LNCAP (cell line): ENCODE results near the gene DPYD.

Experiments used
- TF ChIP-seq, protein P1 (sequence below): fragments of 450-650 bp; IDR thresholded peaks from 2 replicates; pipeline ENCODE4 v1.5.1; 2017; ENCODE audit warnings: mild to moderate bottlenecking

The DPYD gene

DNA sequence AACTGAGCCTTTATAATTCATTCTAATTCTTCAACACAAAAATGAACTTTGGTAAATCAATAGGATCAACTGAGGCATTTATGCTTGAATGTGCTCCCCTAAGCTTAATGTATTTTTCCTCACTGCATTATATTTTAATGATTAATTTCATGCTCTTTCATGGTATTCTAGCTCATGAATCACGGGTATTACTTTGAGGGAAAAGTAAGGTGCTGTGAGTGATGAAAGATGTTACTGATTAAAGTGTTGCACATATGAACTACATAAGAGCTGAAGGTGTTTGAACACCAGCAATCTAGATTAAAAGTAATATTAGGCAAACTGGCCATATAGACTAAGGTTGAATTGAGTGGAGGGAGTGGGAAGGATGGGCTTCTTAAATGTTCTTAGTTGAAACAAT lies 1.9 kb downstream of the DPYD start:
- TF ChIP-seq, protein P1, sequence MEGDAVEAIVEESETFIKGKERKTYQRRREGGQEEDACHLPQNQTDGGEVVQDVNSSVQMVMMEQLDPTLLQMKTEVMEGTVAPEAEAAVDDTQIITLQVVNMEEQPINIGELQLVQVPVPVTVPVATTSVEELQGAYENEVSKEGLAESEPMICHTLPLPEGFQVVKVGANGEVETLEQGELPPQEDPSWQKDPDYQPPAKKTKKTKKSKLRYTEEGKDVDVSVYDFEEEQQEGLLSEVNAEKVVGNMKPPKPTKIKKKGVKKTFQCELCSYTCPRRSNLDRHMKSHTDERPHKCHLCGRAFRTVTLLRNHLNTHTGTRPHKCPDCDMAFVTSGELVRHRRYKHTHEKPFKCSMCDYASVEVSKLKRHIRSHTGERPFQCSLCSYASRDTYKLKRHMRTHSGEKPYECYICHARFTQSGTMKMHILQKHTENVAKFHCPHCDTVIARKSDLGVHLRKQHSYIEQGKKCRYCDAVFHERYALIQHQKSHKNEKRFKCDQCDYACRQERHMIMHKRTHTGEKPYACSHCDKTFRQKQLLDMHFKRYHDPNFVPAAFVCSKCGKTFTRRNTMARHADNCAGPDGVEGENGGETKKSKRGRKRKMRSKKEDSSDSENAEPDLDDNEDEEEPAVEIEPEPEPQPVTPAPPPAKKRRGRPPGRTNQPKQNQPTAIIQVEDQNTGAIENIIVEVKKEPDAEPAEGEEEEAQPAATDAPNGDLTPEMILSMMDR = no peak

DNA sequence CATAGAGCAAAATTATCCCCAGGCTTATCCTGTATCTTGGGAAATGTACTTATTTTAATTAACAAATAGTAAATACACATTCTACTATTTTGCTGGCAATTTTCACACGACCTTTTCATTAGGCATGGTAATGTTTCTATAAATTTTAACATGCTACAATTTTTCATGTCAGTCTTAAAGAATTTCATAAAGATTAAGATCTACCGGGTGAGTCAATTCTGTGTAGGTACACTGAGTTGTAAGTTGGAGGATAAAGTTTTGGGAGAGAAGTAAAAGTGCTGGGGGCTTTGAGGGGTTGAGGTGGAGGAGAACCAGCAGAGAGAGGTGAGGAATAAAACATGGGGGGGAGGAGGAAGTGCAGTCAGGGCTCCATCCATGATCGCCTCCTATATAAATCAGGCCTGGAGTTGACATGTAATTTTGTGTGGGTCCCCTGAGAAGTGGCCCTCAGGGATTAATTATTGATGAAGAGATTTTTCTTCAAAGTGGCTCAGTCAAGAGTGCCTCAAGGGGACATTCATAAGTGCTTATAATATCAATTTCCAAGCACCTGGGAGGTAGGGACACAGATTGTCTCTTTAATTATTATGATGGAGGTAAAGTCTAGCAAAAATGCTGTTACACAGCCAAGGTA lies 7.2 kb downstream of the DPYD start:
- TF ChIP-seq, protein P1 = no peak

DNA sequence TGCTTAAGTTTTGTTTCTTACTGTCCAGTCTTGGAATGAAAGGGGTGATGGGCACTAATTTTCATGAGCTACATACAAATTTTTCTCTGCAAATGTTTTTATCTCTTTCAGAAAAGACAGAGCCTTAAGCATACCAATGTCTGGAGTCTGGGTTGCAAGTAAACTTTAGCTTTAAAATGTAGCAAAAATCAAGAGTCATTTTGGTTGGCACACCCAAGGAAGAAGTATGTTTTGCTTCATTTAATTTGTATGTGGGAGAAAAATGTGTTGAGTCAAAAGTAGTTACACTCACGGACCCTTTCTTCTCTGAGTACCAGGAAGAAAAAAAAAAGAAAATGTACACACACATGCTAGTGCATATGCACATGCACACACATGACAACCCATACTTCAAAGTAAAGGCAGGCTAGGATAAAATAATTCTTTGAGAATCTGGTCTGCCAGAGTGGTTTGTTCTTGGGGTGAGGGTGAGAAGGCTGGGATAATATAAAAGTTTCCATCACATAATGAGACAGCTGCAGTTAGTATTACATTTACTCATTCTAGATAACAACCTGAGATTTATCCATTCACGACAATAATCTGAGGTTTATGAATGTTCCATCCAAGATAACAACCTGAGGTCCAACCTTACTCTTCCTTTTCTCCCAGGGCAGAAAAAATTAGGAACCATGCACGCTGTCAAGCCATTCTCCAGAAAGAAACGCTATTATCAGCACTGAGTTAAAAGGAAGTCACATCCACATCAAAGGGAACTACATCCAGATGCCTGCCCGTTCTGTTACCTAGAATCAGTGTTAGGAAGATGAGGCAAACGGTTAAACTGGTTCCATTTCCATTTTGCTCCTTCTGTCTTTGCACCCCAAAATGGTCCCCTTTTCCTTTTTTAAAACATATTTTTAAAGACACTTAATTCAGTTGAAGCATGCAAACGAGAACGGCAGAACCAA lies 9.3 kb downstream of the DPYD start:
- TF ChIP-seq, protein P1 = no peak

DNA sequence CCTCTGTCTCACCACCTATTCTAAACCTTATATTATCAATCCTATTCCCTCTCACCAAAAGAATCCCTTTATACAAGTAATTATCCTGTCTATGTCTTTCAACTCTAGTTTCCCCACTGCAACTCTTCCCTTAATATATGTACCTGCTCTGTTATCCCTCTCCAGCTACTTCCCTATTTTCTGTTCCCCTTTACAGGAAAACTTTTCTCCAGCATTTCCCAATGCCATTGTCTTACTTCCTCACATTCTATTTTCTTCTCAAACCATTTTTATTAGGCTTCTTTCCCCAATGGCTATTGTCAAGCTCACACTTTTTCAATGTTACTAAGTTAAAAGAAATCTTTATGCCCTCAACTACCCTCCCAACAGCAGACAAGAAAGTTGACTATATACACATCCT lies 11.6 kb downstream of the DPYD start:
- TF ChIP-seq, protein P1 = no peak

DNA sequence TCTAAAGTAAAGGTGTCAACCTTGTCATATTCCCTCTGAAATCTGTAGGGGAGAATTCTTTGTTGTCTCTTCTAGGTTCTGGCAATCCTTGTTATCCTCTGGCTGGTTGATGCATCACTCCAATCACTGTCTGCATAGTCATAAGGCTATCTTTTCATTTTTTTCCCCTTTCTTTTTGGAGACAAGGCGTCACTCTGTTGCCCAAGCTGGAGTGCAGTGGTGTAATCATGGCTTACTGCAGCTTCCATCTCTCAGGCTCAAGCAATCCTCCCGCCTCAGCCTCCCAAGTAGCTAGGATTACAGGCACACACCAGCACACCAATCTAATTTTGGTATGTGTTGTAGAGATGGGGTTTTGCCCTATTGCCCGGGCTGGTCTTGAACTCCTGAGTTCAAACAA lies 12.9 kb downstream of the DPYD start:
- TF ChIP-seq, protein P1 = no peak

DNA sequence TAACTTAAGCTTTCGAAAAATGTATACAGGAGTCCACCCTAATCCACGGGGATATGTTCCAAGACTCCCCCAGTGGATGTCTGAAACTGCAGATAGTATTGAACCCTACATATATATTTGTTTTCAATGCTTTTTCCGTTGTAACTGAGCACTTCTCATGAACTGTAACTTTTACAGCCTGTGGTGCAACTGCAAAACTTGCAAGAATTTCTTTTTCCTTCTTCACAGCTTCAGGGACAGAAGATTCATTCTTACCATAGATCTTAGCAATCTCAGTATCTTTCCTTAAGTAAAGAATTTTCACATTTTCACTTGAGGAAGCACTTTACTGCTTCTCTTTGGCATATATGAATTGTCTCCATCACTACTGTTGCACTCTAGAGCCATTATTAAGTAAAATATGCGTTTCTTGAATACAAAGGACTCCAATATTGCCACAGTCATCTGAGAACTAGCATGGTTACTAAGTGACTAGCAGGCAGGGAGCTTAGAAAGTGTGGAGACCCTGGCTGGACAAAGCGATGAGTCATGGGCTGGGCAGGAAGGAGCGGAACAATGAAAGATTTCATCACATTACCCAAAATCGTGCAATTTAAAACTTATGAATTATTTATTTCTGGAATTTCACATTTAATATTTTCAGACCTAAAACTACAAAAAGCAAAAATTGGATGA lies 14.1 kb downstream of the DPYD start:
- TF ChIP-seq, protein P1 = no peak

DNA sequence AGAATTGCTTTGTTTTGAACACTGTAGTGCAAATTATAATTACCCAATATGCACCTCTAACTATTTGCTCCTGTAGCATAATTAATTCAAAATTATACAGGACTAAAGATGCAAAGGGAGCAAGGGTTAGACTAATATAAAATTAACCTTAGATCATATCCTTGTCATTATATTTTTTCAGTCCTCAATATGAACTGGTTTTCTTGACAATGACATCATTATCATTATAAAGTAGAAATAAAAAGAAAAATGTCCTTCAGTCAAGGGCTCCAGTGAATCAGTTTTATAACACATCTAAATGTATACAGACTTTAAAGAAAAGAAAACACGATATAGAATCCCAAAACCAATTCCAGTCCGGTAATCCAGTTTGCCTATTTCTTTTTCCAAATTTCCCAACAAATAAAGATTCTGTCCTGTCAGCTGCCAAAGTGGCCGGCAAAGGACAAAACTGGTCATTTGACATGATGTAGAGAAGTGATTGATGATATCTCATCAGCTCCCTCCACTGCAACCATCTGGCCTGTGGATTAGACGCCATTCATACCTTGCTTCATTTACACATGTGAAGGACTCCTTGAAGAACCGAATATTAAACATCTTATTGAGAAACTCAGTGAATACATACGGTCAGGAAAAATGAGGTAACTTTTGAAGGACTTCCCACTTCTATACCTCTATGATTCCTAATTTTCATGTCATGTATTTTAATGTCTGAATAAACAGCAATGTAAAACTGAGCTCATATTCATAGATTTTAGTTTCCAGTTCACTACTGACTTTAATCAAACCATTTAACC lies 15.5 kb downstream of the DPYD start:
- TF ChIP-seq, protein P1 = no peak
